HepG2 (cell line): ENCODE results near the gene CAMK2N2. TPM values are rescaled to one million over a fixed set of nuclear protein-coding genes. Genes with fewer than 3 reads are reported as not detected.

ENCODE experiments used
- CBX1 ChIP-seq: IDR thresholded peaks from one replicate; pipeline ENCODE4 v1.6.1; 2016; ENCODE audit warnings: antibody characterized with exemption, low read depth
- EED ChIP-seq: sonication (generic); formaldehyde crosslinking; IDR thresholded peaks from 2 replicates; pipeline ENCODE4 v1.5.0; 2020; ENCODE audit warnings: mild to moderate bottlenecking, missing genetic modification reagents
- FOXM1 ChIP-seq: sonication (generic); formaldehyde crosslinking; IDR thresholded peaks from 2 replicates; pipeline ENCODE4 v1.5.0; 2020; ENCODE audit warnings: missing genetic modification reagents
- GATAD2A ChIP-seq: IDR thresholded peaks from 2 replicates; pipeline ENCODE4 v1.6.1; 2016
- HOXD1 ChIP-seq: sonication (generic); formaldehyde crosslinking; IDR thresholded peaks from 2 replicates; pipeline ENCODE4 v1.5.0; 2020; ENCODE audit warnings: missing genetic modification reagents
- KLF11 ChIP-seq: IDR thresholded peaks from 2 replicates; pipeline ENCODE4 v1.6.1; 2016; ENCODE audit warnings: missing compliant biosample characterization
- NCOA5 ChIP-seq: sonication (generic); formaldehyde crosslinking; IDR thresholded peaks from 2 replicates; pipeline ENCODE4 v1.4.0; 2020; ENCODE audit warnings: missing genetic modification reagents
- PCBP2 ChIP-seq: fragments of 200-400 bp; formaldehyde crosslinking; optimal IDR thresholded peaks from 2 replicates; pipeline ENCODE3; 2018; ENCODE audit warnings: low read length, low read depth; ENCODE audit not compliant: poor library complexity, severe bottlenecking
- PHB2 ChIP-seq: fragments of 450-650 bp; IDR thresholded peaks from 2 replicates; pipeline ENCODE4 v1.6.1; 2018; ENCODE audit not compliant: partially characterized antibody
- RELA ChIP-seq: sonication (generic); formaldehyde crosslinking; IDR thresholded peaks from 2 replicates; pipeline ENCODE4 v1.4.0; 2020; ENCODE audit warnings: missing genetic modification reagents
- SCMH1 ChIP-seq: sonication (generic); formaldehyde crosslinking; IDR thresholded peaks from 2 replicates; pipeline ENCODE4 v1.9.0; 2021; ENCODE audit warnings: missing genetic modification reagents, mild to moderate bottlenecking, borderline replicate concordance
- SIX4 ChIP-seq: sonication (generic); formaldehyde crosslinking; IDR thresholded peaks from 2 replicates; pipeline ENCODE4 v1.4.0; 2020; ENCODE audit warnings: missing genetic modification reagents
- SMARCC2 ChIP-seq: fragments of 450-650 bp; IDR thresholded peaks from 2 replicates; pipeline ENCODE4 v1.6.1; 2017; ENCODE audit warnings: antibody characterized with exemption, mild to moderate bottlenecking
- SMARCE1 ChIP-seq: fragments of 450-650 bp; IDR thresholded peaks from 2 replicates; pipeline ENCODE4 v1.6.1; 2017; ENCODE audit warnings: borderline replicate concordance
- SP4 ChIP-seq: sonication (generic); formaldehyde crosslinking; IDR thresholded peaks from 2 replicates; pipeline ENCODE4 v1.8.1; 2023; ENCODE audit warnings: mild to moderate bottlenecking, missing genetic modification reagents
- SRY ChIP-seq: sonication (generic); formaldehyde crosslinking; IDR thresholded peaks from 2 replicates; pipeline ENCODE4 v1.8.0; 2022; ENCODE audit warnings: mild to moderate bottlenecking, missing genetic modification reagents
- ZFP1 ChIP-seq: IDR thresholded peaks from 2 replicates; pipeline ENCODE4 v1.6.1; 2016
- ZFY ChIP-seq: sonication (generic); formaldehyde crosslinking; IDR thresholded peaks from 2 replicates; pipeline ENCODE4 v1.4.0; 2020; ENCODE audit warnings: missing genetic modification reagents
- ZMYM2 ChIP-seq: sonication (generic); formaldehyde crosslinking; IDR thresholded peaks from 2 replicates; pipeline ENCODE4 v1.8.0; 2022; ENCODE audit warnings: mild to moderate bottlenecking, missing genetic modification reagents
- ZNF326 ChIP-seq: sonication (generic); formaldehyde crosslinking; IDR thresholded peaks from 2 replicates; pipeline ENCODE4 v1.4.0; 2020; ENCODE audit warnings: missing genetic modification reagents, borderline replicate concordance
- ZNF335 ChIP-seq: sonication (generic); formaldehyde crosslinking; IDR thresholded peaks from 2 replicates; pipeline ENCODE4 v1.4.0; 2020; ENCODE audit warnings: missing genetic modification reagents
- ZNF557 ChIP-seq: sonication (generic); formaldehyde crosslinking; IDR thresholded peaks from 2 replicates; pipeline ENCODE4 v1.4.0; 2020; ENCODE audit warnings: missing genetic modification reagents
- ZNF619 ChIP-seq: sonication (generic); formaldehyde crosslinking; IDR thresholded peaks from 2 replicates; pipeline ENCODE4 v1.4.0; 2020; ENCODE audit warnings: mild to moderate bottlenecking, missing genetic modification reagents
- ZNF766 ChIP-seq: sonication (generic); formaldehyde crosslinking; IDR thresholded peaks from 2 replicates; pipeline ENCODE4 v1.5.0; 2020; ENCODE audit warnings: missing genetic modification reagents, borderline replicate concordance
- ZSCAN12 ChIP-seq: sonication (generic); formaldehyde crosslinking; IDR thresholded peaks from 2 replicates; pipeline ENCODE4 v1.9.0; 2021; ENCODE audit warnings: mild to moderate bottlenecking, missing genetic modification reagents
- ZSCAN29 ChIP-seq: sonication (generic); formaldehyde crosslinking; conservative IDR thresholded peaks from 2 replicates; pipeline ENCODE4 v1.4.0; 2020; ENCODE audit warnings: mild to moderate bottlenecking, missing genetic modification reagents
- polyA plus RNA-seq, 8 experiments: library from polyadenylated mRNA; depleted of rRNA in 3 of 8; stranded (reverse) in 7 of 8; unstranded in 1 of 8; fragments of >200 nt; fragmentation: Illumina TruSeq in 4 of 8; extraction: Trizol in 4 of 8; gene quantifications; 2 replicates each; pipeline versions ENCODE4 v1.2.1 to v1.2.3, GENCODE V29; 2011 to 2016; ENCODE audit warnings: low read depth in 4 of 8, missing spikeins in 1 of 8, mixed read lengths in 1 of 8; ENCODE audit not compliant: insufficient read depth in 1 of 8
- total RNA-seq, 5 experiments: library from RNA; depleted of rRNA; stranded (reverse); fragments of >200 nt; fragmentation: Illumina TruSeq; extraction: Trizol; gene quantifications; 2 replicates each; pipeline ENCODE4 v1.2.3, GENCODE V29; 2016; ENCODE audit warnings: low read depth in 1 of 5
- TF ChIP-seq, protein P1 (sequence below): sonication (generic); formaldehyde crosslinking; IDR thresholded peaks from 2 replicates; pipeline ENCODE4 v1.9.0; 2021; ENCODE audit warnings: missing genetic modification reagents, borderline replicate concordance
- TF ChIP-seq, protein P2 (sequence below): sonication (generic); formaldehyde crosslinking; conservative IDR thresholded peaks from 2 replicates; pipeline ENCODE4 v1.4.0; 2020; ENCODE audit warnings: missing genetic modification reagents
- TF ChIP-seq, protein P3 (sequence below), 2 experiments: fragments of 450-650 bp in 1 of 2; sonication (generic) in 1 of 2; formaldehyde crosslinking; IDR thresholded peaks; 2 replicates each; pipeline versions ENCODE4 v1.5.0 to v1.8.0; 2020 to 2022; ENCODE audit warnings: mild to moderate bottlenecking in 1 of 2, missing genetic modification reagents in 1 of 2

CAMK2N2 gene
- total and polyA plus RNA-seq, 2 of the 13 experiments (the other 11 are each of a cell fraction or from before 2014, with no cell fraction given): 0.12 to 0.27 TPM

DNA sequence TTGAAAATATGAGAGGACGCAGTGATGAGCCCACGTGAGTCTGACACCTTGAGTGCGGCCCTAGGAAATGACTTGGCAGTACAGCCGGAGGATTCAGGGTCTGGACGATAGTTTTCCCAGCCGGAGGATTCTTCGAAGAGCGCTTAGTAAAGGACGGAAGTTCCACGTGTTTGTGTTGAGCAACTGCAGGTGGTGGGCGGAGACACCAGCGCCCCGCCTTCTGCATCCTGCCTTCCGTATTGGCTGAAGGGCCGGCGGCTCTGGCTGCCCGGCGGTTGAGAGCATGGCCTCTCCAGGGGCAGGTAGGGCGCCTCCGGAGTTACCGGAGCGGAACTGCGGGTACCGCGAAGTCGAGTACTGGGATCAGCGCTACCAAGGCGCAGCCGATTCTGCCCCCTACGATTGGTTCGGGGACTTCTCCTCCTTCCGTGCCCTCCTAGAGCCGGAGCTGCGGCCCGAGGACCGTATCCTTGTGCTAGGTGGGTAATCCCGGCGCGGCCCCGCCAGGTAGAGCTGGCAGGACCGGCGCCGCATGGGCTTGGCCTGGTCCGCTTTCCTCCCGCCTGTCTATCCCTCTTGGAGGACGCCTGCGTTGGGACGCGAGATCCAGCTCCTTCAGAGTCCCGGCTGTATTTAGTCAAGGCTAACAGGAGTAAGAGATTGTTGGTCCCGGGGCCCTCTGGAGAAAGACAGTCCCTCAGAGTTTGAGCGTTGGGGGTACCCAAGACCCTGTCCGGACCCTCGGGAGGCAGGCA is 11.8 kb downstream of the CAMK2N2 start, which contains the start of gene EEF1AKMT4 (continued):
- TF ChIP-seq, protein P1, sequence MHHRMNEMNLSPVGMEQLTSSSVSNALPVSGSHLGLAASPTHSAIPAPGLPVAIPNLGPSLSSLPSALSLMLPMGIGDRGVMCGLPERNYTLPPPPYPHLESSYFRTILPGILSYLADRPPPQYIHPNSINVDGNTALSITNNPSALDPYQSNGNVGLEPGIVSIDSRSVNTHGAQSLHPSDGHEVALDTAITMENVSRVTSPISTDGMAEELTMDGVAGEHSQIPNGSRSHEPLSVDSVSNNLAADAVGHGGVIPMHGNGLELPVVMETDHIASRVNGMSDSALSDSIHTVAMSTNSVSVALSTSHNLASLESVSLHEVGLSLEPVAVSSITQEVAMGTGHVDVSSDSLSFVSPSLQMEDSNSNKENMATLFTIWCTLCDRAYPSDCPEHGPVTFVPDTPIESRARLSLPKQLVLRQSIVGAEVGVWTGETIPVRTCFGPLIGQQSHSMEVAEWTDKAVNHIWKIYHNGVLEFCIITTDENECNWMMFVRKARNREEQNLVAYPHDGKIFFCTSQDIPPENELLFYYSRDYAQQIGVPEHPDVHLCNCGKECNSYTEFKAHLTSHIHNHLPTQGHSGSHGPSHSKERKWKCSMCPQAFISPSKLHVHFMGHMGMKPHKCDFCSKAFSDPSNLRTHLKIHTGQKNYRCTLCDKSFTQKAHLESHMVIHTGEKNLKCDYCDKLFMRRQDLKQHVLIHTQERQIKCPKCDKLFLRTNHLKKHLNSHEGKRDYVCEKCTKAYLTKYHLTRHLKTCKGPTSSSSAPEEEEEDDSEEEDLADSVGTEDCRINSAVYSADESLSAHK (CRISPR knock-in tag): no peak
- no peak for TF ChIP-seq SMARCC2
- 0 out of 2 replicates have a peak, but pooled peaks have one; percentile 19 for TF ChIP-seq KLF11 (CRISPR knock-in tag)
- no peak for TF ChIP-seq ZNF326 (CRISPR knock-in tag)
- TF ChIP-seq SP4 (CRISPR knock-in tag): peak; percentile 81
- TF ChIP-seq, protein P2, sequence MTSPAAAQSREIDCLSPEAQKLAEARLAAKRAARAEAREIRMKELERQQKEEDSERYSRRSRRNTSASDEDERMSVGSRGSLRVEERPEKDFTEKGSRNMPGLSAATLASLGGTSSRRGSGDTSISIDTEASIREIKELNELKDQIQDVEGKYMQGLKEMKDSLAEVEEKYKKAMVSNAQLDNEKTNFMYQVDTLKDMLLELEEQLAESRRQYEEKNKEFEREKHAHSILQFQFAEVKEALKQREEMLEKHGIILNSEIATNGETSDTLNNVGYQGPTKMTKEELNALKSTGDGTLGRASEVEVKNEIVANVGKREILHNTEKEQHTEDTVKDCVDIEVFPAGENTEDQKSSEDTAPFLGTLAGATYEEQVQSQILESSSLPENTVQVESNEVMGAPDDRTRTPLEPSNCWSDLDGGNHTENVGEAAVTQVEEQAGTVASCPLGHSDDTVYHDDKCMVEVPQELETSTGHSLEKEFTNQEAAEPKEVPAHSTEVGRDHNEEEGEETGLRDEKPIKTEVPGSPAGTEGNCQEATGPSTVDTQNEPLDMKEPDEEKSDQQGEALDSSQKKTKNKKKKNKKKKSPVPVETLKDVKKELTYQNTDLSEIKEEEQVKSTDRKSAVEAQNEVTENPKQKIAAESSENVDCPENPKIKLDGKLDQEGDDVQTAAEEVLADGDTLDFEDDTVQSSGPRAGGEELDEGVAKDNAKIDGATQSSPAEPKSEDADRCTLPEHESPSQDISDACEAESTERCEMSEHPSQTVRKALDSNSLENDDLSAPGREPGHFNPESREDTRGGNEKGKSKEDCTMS (CRISPR knock-in tag): no peak
- no peak for TF ChIP-seq HOXD1 (CRISPR knock-in tag)
- no peak for TF ChIP-seq SCMH1 (CRISPR knock-in tag)
- TF ChIP-seq SIX4 (CRISPR knock-in tag): no peak
- no peak for TF ChIP-seq SRY
- no peak; the same call in 1 of the 2 replicates for TF ChIP-seq ZSCAN29 (CRISPR knock-in tag)
- TF ChIP-seq ZFY: peak; percentile 94
- TF ChIP-seq ZNF557 (CRISPR knock-in tag): 0 out of 2 replicates have a peak, but pooled peaks have one; percentile 17
- TF ChIP-seq FOXM1 (CRISPR knock-in tag): no peak
- no peak for TF ChIP-seq ZFP1
- no peak for TF ChIP-seq ZNF619 (CRISPR knock-in tag)
- no peak for TF ChIP-seq RELA (CRISPR knock-in tag)
- TF ChIP-seq, protein P3, sequence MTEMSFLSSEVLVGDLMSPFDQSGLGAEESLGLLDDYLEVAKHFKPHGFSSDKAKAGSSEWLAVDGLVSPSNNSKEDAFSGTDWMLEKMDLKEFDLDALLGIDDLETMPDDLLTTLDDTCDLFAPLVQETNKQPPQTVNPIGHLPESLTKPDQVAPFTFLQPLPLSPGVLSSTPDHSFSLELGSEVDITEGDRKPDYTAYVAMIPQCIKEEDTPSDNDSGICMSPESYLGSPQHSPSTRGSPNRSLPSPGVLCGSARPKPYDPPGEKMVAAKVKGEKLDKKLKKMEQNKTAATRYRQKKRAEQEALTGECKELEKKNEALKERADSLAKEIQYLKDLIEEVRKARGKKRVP (CRISPR knock-in tag; IDR thresholded peaks at IDR 0.05): no peak
- TF ChIP-seq GATAD2A (CRISPR knock-in tag): peak; percentile 20; the same call in 1 of the 2 replicates
- no peak for TF ChIP-seq CBX1
- TF ChIP-seq ZSCAN12 (CRISPR knock-in tag): no peak
- 0 out of 2 replicates have a peak, but pooled peaks have one; percentile 4 for TF ChIP-seq ZMYM2
- TF ChIP-seq NCOA5: no peak
- TF ChIP-seq EED: no peak
- 0 out of 2 replicates have a peak, but pooled peaks have one; percentile 18 for TF ChIP-seq ZNF766
- no peak for TF ChIP-seq SMARCE1
- no peak for TF ChIP-seq PHB2
- TF ChIP-seq ZNF335 (CRISPR knock-in tag): no peak; the same call in 1 of the 2 replicates
- TF ChIP-seq PCBP2: no peak
